Cardiac fibroblast (primary cell): Measurements from ENCODE around the gene MTOR.
"Not testable (repeated sequence)": the region's sequence is repeated elsewhere in the genome, so short reads cannot be mapped to it uniquely, and the experiment has no call there.

Source experiments
- DNase-seq, 2 donors: peaks; one replicate each; pipeline versions ENCODE4 v3.0.0 to v3.0.0-alpha.2; 2010; ENCODE audit warnings: low read depth in 2 of 2
- H3K4me3 ChIP-seq, 2 donors: replicated peaks in 1 of 2; 1 replicate in 1 of 2; 2 replicates in 1 of 2; pipeline ENCODE4 v1.5.1; 2011; ENCODE audit warnings: low read depth in 2 of 2, low read length in 2 of 2, mild to moderate bottlenecking in 2 of 2, moderate library complexity in 1 of 2
- CTCF ChIP-seq: IDR thresholded peaks from one replicate; pipeline ENCODE4 v1.5.1; 2011; ENCODE audit warnings: low read depth, mild to moderate bottlenecking, low read length, inconsistent platforms

The MTOR gene

GRCh38 chr1:11124965-11125364 is 137.4 kb downstream of the MTOR start:
- no peak for DNase-seq
- no peak overlapping the region for H3K4me3 ChIP-seq
- no peak for TF ChIP-seq CTCF

- TF ChIP-seq CTCF: no peak
- no peak overlapping the region for H3K4me3 ChIP-seq
- no peak for DNase-seq
Observed at GRCh38 chr1:11116318-11116717, 146.0 kb downstream of the MTOR start.

- DNase-seq: no peak
- TF ChIP-seq CTCF: no peak
- no peak overlapping the region for H3K4me3 ChIP-seq
Observed at GRCh38 chr1:11114966-11115365, 147.4 kb downstream of the MTOR start.

GRCh38 chr1:11109047-11109760 is 153.1 kb downstream of the MTOR start:
- DNase-seq: no peak
- TF ChIP-seq CTCF: no peak
- no peak overlapping the region for H3K4me3 ChIP-seq

GRCh38 chr1:11107599-11107998 is 154.8 kb downstream of the MTOR start:
- TF ChIP-seq CTCF: no peak
- no peak for DNase-seq

GRCh38 chr1:11105586-11105985 is 156.8 kb downstream of the MTOR start:
- TF ChIP-seq CTCF: no peak
- no peak for DNase-seq
- H3K4me3 ChIP-seq: no peak overlapping the region

More at GRCh38 chr1:11107599-11107998, 154.8 kb downstream of the MTOR start:
- H3K4me3 ChIP-seq: no peak overlapping the region

- no peak for TF ChIP-seq CTCF
- H3K4me3 ChIP-seq: no peak overlapping the region
- no peak for DNase-seq
Observed at GRCh38 chr1:11101347-11101746, 161.0 kb downstream of the MTOR start.

- DNase-seq, H3K4me3 ChIP-seq: not testable (repeated sequence)
Observed at GRCh38 chr1:11100806-11101205, 161.5 kb downstream of the MTOR start.
